ENCODE results near the gene KLRF2. TPM values are rescaled to one million over a fixed set of nuclear protein-coding genes. Genes with fewer than 3 reads are reported as not detected.

KLRF2 gene
- total RNA-seq, 1 experiment from 2014 or later = not detected

DNA sequence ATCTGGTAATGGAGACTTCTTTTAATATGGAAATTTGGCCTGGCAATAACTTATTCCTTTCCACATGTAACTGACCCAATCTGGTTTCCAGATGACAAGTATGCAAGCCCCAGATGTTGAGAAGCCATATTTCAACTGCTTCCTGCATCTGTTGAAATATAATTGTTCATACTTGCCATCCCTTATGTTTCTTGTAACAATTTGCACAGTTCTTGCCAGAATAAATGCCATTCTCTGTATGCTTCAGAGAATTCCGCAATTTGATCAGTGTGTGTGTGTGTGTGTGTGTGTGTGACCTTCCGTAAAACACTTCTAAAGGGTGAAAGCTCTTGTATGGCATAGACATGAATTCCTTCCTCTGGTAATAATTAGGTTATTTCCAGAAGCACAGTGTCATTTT is 52.7 kb downstream of the KLRF2 start:
- H3K36me3 Mint-ChIP-seq (ENCODE audit: insufficient read depth, unreplicated experiment) = no peaks in the 10 kb centered on the region
- H3K9me3 Mint-ChIP-seq (ENCODE audit: low read depth, unreplicated experiment) = no peaks in the 10 kb centered on the region
- H3K27ac Mint-ChIP-seq (ENCODE audit: unreplicated experiment) = no peak overlapping the region
- CTCF ChIA-PET = no interaction called here
- DNase-seq = no peak
- H3K27me3 Mint-ChIP-seq (ENCODE audit: unreplicated experiment) = peaks cover 3% of the 10 kb centered on the region
- no peaks in the 10 kb centered on the region for H3K4me1 Mint-ChIP-seq (ENCODE audit: low read depth, unreplicated experiment)
- TF ChIP-seq, protein P1, sequence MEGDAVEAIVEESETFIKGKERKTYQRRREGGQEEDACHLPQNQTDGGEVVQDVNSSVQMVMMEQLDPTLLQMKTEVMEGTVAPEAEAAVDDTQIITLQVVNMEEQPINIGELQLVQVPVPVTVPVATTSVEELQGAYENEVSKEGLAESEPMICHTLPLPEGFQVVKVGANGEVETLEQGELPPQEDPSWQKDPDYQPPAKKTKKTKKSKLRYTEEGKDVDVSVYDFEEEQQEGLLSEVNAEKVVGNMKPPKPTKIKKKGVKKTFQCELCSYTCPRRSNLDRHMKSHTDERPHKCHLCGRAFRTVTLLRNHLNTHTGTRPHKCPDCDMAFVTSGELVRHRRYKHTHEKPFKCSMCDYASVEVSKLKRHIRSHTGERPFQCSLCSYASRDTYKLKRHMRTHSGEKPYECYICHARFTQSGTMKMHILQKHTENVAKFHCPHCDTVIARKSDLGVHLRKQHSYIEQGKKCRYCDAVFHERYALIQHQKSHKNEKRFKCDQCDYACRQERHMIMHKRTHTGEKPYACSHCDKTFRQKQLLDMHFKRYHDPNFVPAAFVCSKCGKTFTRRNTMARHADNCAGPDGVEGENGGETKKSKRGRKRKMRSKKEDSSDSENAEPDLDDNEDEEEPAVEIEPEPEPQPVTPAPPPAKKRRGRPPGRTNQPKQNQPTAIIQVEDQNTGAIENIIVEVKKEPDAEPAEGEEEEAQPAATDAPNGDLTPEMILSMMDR (IDR thresholded peaks at IDR 0.05; ENCODE audit: unreplicated experiment) = no peak
- BruUV-seq (replicated peaks) = no TSS peak
- intact Hi-C loops (cut with micrococcal nuclease; ENCODE audit: unreplicated experiment) = no loop called here
- no peak overlapping the region for H3K4me3 Mint-ChIP-seq (ENCODE audit: low read depth, unreplicated experiment)

DNA sequence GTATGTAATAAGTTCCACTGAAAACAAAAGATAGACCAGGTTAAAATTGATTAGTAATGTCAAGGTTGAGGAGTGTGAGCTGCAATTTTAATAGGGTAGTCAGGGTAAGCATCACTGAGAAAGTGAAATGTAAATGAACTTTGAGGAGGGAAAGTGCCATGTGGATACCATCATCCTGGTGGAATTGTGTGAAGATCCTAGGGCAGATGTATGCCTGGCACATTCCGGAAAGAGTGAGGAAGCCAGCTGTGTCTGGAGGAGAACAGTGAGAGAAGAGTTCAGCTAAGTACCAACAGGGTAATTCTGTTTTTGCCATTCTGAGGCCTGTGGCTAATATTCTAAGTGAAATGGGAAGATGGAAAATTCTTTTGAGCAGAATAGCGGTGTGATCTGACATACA is 53.7 kb downstream of the KLRF2 start:
- H3K36me3 Mint-ChIP-seq (ENCODE audit: insufficient read depth, unreplicated experiment) = no peaks in the 10 kb centered on the region
- BruUV-seq (replicated peaks) = no TSS peak
- H3K9me3 Mint-ChIP-seq (ENCODE audit: low read depth, unreplicated experiment) = no peaks in the 10 kb centered on the region
- CTCF ChIA-PET = no interaction called here
- TF ChIP-seq, protein P1 (IDR thresholded peaks at IDR 0.05; ENCODE audit: unreplicated experiment) = no peak
- DNase-seq = no peak
- H3K4me3 Mint-ChIP-seq (ENCODE audit: low read depth, unreplicated experiment) = no peak overlapping the region
- H3K27ac Mint-ChIP-seq (ENCODE audit: unreplicated experiment) = no peak overlapping the region
- peaks cover 9% of the 10 kb centered on the region for H3K27me3 Mint-ChIP-seq (ENCODE audit: unreplicated experiment)
- intact Hi-C loops (cut with micrococcal nuclease; ENCODE audit: unreplicated experiment) = no loop called here
- H3K4me1 Mint-ChIP-seq (ENCODE audit: low read depth, unreplicated experiment) = no peaks in the 10 kb centered on the region

DNA sequence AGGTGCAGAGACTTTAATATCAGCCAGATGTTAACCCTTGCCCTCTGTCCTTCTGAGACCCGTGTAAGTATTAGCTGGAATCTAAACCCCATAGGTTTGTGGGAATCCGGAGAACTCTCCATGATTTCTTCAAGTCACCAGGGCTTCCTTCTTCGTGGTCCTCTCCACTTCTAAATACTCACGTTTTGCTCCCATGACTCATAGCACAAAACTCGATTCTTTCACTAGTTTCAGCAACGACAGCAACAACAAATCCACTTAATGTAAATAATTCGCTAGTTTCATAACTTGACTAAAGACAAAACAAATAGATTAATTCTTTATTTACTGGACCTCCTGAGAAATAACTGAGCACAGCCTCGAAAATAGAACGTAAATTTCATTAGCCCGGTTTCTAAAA is 55.3 kb downstream of the KLRF2 start:
- no peak overlapping the region for H3K4me3 Mint-ChIP-seq (ENCODE audit: low read depth, unreplicated experiment)
- no peaks in the 10 kb centered on the region for H3K9me3 Mint-ChIP-seq (ENCODE audit: low read depth, unreplicated experiment)
- no peaks in the 10 kb centered on the region for H3K4me1 Mint-ChIP-seq (ENCODE audit: low read depth, unreplicated experiment)
- TF ChIP-seq, protein P1 (IDR thresholded peaks at IDR 0.05; ENCODE audit: unreplicated experiment) = no peak
- intact Hi-C loops (cut with micrococcal nuclease; ENCODE audit: unreplicated experiment) = no loop called here
- CTCF ChIA-PET = no interaction called here
- no TSS peak for BruUV-seq (replicated peaks)
- no peak for DNase-seq
- H3K36me3 Mint-ChIP-seq (ENCODE audit: insufficient read depth, unreplicated experiment) = no peaks in the 10 kb centered on the region
- H3K27ac Mint-ChIP-seq (ENCODE audit: unreplicated experiment) = no peak overlapping the region
- peaks cover 21% of the 10 kb centered on the region for H3K27me3 Mint-ChIP-seq (ENCODE audit: unreplicated experiment)

DNA sequence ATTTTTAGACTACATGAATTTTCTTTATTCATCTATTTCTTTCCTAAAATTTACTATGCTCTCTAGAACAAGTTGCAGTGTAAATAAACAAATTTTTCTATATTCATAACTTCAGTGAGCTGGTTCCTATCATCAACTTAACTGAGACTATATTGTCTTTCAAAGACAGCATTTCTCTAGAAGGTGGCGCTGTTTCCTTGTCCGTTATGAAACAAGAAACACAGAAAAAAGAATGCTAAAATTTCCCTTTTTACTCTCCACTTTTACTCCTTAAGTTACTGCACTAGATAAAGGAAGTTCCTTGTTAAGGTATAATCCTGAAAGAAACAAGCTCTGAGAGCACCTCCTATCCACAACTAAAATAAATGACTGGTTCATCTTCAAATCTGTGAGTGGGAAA is 59.1 kb downstream of the KLRF2 start:
- DNase-seq = no peak
- no peak overlapping the region for H3K4me3 Mint-ChIP-seq (ENCODE audit: low read depth, unreplicated experiment)
- H3K9me3 Mint-ChIP-seq (ENCODE audit: low read depth, unreplicated experiment) = no peaks in the 10 kb centered on the region
- no TSS peak for BruUV-seq (replicated peaks)
- TF ChIP-seq, protein P1 (IDR thresholded peaks at IDR 0.05; ENCODE audit: unreplicated experiment) = no peak
- no peaks in the 10 kb centered on the region for H3K36me3 Mint-ChIP-seq (ENCODE audit: insufficient read depth, unreplicated experiment)
- peaks cover 56% of the 10 kb centered on the region for H3K27me3 Mint-ChIP-seq (ENCODE audit: unreplicated experiment)
- CTCF ChIA-PET = interaction anchor here (0.6 to 1.1 kb wide), 3 partner anchors 13 to 127 kb away, joined by 3 read pairs; no protein-coding TSS in a partner anchor
- intact Hi-C loops (cut with micrococcal nuclease; ENCODE audit: unreplicated experiment) = no loop called here
- H3K27ac Mint-ChIP-seq (ENCODE audit: unreplicated experiment) = no peak overlapping the region
- no peaks in the 10 kb centered on the region for H3K4me1 Mint-ChIP-seq (ENCODE audit: low read depth, unreplicated experiment)

Measured in Calu3 (cell line).